ENCODE measurements around the gene FAM78A. TPM values are rescaled to one million over a fixed set of nuclear protein-coding genes. Genes with fewer than 3 reads are reported as not detected.

FAM78A gene
- total and polyA plus RNA-seq, 12 donors: 7.0 to 53.1 (median 30.3) TPM

- intact Hi-C loops (cut with DNase I): no loop called here
- WGBS, 2 donors: 59 to 61% methylated on average over 16 of the region's 16 CpGs
Measured at GRCh38 chr9:131302244-131303075, 26.1 kb upstream of the FAM78A start.

GRCh38 chr9:131300444-131300843 is 24.1 kb upstream of the FAM78A start:
- H3K36me3 ChIP-seq: peaks cover 0 to 13% (median 0%) of the 10 kb centered on the region in 9 donors
- H3K9me3 ChIP-seq: no peaks in the 10 kb centered on the region
- no peaks in the 10 kb centered on the region for H3K27me3 ChIP-seq
- TF ChIP-seq CTCF (IDR thresholded peaks at IDR 0.05): no peak
- peaks cover 8 to 86% (median 50%) of the 10 kb centered on the region in 9 donors for H3K4me1 ChIP-seq
- intact Hi-C loops (cut with DNase I): no loop called here
- H3K27ac ChIP-seq: peak overlapping the region in 8 of 10 donors; percentile 84 to 98 (median 90)
- DNase-seq (no peak), ATAC-seq (no peak)
- H3K4me3 ChIP-seq: no peak overlapping the region

More at GRCh38 chr9:131302244-131303075, 26.1 kb upstream of the FAM78A start:
- ATAC-seq (peak; percentile 16 to 51 (median 41)), DNase-seq (peak in 1 of 2 donors; percentile 49)
- H3K27ac ChIP-seq: peak overlapping the region in 9 of 10 donors; percentile 34 to 98 (median 84)
- H3K27me3 ChIP-seq: no peaks in the 10 kb centered on the region
- no peak for TF ChIP-seq CTCF (IDR thresholded peaks at IDR 0.05)
- H3K36me3 ChIP-seq: peaks cover 0 to 14% (median 0%) of the 10 kb centered on the region in 9 donors
- no peak overlapping the region for H3K4me3 ChIP-seq
- H3K4me1 ChIP-seq: peaks cover 8 to 70% (median 36%) of the 10 kb centered on the region in 9 donors
- H3K9me3 ChIP-seq: no peaks in the 10 kb centered on the region

- intact Hi-C loops (cut with DNase I): loop anchor here in 1 of 10 donors (2.0 kb wide), 1 partner anchor 35 kb away; no protein-coding TSS in a partner anchor
Measured at GRCh38 chr9:131299961-131300347, 23.6 kb upstream of the FAM78A start.

More at GRCh38 chr9:131299961-131300347, 23.6 kb upstream of the FAM78A start:
- no peaks in the 10 kb centered on the region for H3K27me3 ChIP-seq
- ATAC-seq: no peak
- H3K4me3 ChIP-seq: no peak overlapping the region
- H3K27ac ChIP-seq: peak overlapping the region; percentile 76 to 98 (median 90)
- TF ChIP-seq CTCF (IDR thresholded peaks at IDR 0.05): no peak
- no peak for DNase-seq
- no peaks in the 10 kb centered on the region for H3K9me3 ChIP-seq
- H3K4me1 ChIP-seq: peaks cover 8 to 90% (median 50%) of the 10 kb centered on the region in 9 donors
- peaks cover 0 to 10% (median 0%) of the 10 kb centered on the region in 9 donors for H3K36me3 ChIP-seq
- 64 to 68% methylated on average over 5 of the region's 5 CpGs for WGBS, 2 donors

Data from heart right ventricle (tissue), 16 donors.